Parathyroid adenoma (tissue), 2 donors: ENCODE data around the gene LCMT1.

Source experiments
- H2AFZ ChIP-seq: fragments of 300-600 bp; sonication (generic); one replicate; pipeline ENCODE4 v1.7.0; 2017; ENCODE audit warnings: antibody characterized with exemption, mild to moderate bottlenecking
- H3K27ac ChIP-seq: fragments of 300-600 bp; sonication (generic); one replicate; pipeline ENCODE4 v1.7.0; 2017
- H3K27me3 ChIP-seq: fragments of 300-600 bp; sonication (generic); one replicate; pipeline ENCODE4 v1.7.0; 2017; ENCODE audit warnings: low read length; ENCODE audit not compliant: control insufficient read depth, insufficient read depth
- H3K36me3 ChIP-seq: fragments of 300-600 bp; sonication (generic); one replicate; pipeline ENCODE4 v1.7.0; 2017; ENCODE audit warnings: low read length; ENCODE audit not compliant: control insufficient read depth, insufficient read depth
- H3K4me1 ChIP-seq: fragments of 300-600 bp; sonication (generic); one replicate; pipeline ENCODE4 v1.7.0; 2017; ENCODE audit warnings: control low read depth
- H3K4me2 ChIP-seq: fragments of 300-600 bp; sonication (generic); one replicate; pipeline ENCODE4 v1.7.0; 2017; ENCODE audit warnings: low read length
- H3K4me3 ChIP-seq: fragments of 300-600 bp; sonication (generic); one replicate; pipeline ENCODE4 v1.7.0; 2017; ENCODE audit warnings: low read depth, low read length
- H3K79me2 ChIP-seq: fragments of 300-600 bp; sonication (generic); one replicate; pipeline ENCODE4 v1.7.0; 2017; ENCODE audit warnings: control low read depth
- H3K9ac ChIP-seq: fragments of 300-600 bp; sonication (generic); one replicate; pipeline ENCODE4 v1.7.0; 2017; ENCODE audit warnings: mild to moderate bottlenecking
- H3K9me3 ChIP-seq: fragments of 300-600 bp; sonication (generic); one replicate; pipeline ENCODE4 v1.7.0; 2017; ENCODE audit warnings: low read length; ENCODE audit not compliant: control insufficient read depth
- CTCF ChIP-seq: fragments of 300-600 bp; sonication (generic); IDR thresholded peaks from one replicate; pipeline ENCODE4 v1.7.0; 2017; ENCODE audit warnings: antibody characterized with exemption, mild to moderate bottlenecking
- donor health status: primary hyperparathyroidism.

LCMT1 gene

GRCh38 chr16:25065899-25066298 lies 45.6 kb upstream of the LCMT1 start:
- Histone ChIP-seq H3K4me3 (no peak overlapping the region), H3K27ac (peak overlapping the region; percentile 65)

GRCh38 chr16:25066426-25066746 lies 45.2 kb upstream of the LCMT1 start:
- Histone ChIP-seq H3K4me2 (peak overlapping the region; percentile 89), H3K27ac (peak overlapping the region; percentile 65), H3K27me3 (no peaks in the 10 kb centered on the region), H3K79me2 (no peaks in the 10 kb centered on the region), H3K9me3 (no peaks in the 10 kb centered on the region), H3K36me3 (no peaks in the 10 kb centered on the region), H3K4me1 (peaks cover 2% of the 10 kb centered on the region), H2AFZ (peak overlapping the region; percentile 100), H3K9ac (peak overlapping the region; percentile 9), H3K4me3 (peak overlapping the region; percentile 66)
- TF ChIP-seq CTCF = no peak

More at GRCh38 chr16:25065899-25066298, 45.6 kb upstream of the LCMT1 start:
- Histone ChIP-seq H3K4me1 (peaks cover 2% of the 10 kb centered on the region), H2AFZ (peak overlapping the region; percentile 100), H3K36me3 (no peaks in the 10 kb centered on the region), H3K27me3 (no peaks in the 10 kb centered on the region), H3K4me2 (no peak overlapping the region), H3K9me3 (no peaks in the 10 kb centered on the region), H3K79me2 (no peaks in the 10 kb centered on the region), H3K9ac (no peak overlapping the region)
- no peak for TF ChIP-seq CTCF

GRCh38 chr16:25066747-25067631 lies 44.6 kb upstream of the LCMT1 start:
- Histone ChIP-seq H3K9me3 (no peaks in the 10 kb centered on the region), H3K36me3 (no peaks in the 10 kb centered on the region), H3K27ac (peak overlapping the region; percentile 65), H3K4me1 (peaks cover 2% of the 10 kb centered on the region), H3K79me2 (no peaks in the 10 kb centered on the region), H3K27me3 (no peaks in the 10 kb centered on the region), H3K4me3 (peak overlapping the region; percentile 66), H3K9ac (peak overlapping the region; percentile 9), H2AFZ (peak overlapping the region; percentile 100), H3K4me2 (peak overlapping the region; percentile 89)
- no peak for TF ChIP-seq CTCF

GRCh38 chr16:25073854-25074253 lies 37.7 kb upstream of the LCMT1 start:
- Histone ChIP-seq H3K4me3 (no peak overlapping the region), H3K9ac (no peak overlapping the region), H3K4me2 (no peak overlapping the region), H3K27me3 (no peaks in the 10 kb centered on the region), H3K27ac (no peak overlapping the region), H3K36me3 (no peaks in the 10 kb centered on the region), H3K79me2 (no peaks in the 10 kb centered on the region), H2AFZ (no peak overlapping the region), H3K9me3 (no peaks in the 10 kb centered on the region), H3K4me1 (no peaks in the 10 kb centered on the region)
- TF ChIP-seq CTCF = no peak
